ENCODE results near the gene FRY.

DNA sequence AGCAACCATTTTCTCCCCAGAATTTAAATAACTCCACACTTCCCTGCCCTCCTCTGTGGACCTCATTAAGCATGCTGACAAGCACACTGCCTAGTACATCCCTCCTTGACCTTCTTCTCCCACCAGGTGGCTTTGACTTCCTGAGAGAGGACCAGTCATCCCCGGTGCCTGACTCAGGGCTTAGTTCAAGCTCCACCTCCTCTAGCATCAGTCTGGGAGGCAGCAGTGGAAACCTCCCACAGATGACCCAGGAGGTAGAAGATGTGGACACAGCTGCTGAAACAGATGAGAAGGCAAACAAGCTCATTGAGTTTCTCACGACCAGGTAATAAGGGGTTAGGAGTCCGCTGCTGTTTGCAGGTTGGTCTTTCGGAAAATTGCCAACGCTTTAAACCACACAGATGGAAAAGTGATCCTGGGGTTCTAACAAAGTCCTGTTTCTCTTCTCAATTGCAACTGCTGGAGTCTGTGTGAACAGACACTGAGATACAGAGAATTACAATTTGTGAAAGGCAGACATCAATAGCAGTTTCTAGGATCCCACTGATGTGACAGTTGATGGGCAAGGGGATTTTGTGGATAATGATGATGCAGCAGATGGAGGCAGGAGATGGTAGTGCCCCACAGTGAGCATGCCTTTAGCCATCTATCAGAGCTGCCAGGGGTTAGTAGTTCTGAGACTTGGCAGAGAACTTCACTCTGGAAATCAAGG, 196.9 kb downstream of the FRY start:
- no peak for TF ChIP-seq RAD21 (IDR thresholded peaks at IDR 0.05; ENCODE audit: low read depth)
- TF ChIP-seq NFIC (IDR thresholded peaks at IDR 0.05) = no peak
